Hematopoietic multipotent progenitor cell treated with erythropoietin and hydrocortisone succinate and interleukin-3 and kit ligand, for 6 days (in vitro differentiated cells): ENCODE results near the gene TFAP2A.

ENCODE experiments used
- DNase-seq: peaks from one replicate; pipeline ENCODE4 v3.0.0-alpha.2; 2015

Gene TFAP2A

DNA sequence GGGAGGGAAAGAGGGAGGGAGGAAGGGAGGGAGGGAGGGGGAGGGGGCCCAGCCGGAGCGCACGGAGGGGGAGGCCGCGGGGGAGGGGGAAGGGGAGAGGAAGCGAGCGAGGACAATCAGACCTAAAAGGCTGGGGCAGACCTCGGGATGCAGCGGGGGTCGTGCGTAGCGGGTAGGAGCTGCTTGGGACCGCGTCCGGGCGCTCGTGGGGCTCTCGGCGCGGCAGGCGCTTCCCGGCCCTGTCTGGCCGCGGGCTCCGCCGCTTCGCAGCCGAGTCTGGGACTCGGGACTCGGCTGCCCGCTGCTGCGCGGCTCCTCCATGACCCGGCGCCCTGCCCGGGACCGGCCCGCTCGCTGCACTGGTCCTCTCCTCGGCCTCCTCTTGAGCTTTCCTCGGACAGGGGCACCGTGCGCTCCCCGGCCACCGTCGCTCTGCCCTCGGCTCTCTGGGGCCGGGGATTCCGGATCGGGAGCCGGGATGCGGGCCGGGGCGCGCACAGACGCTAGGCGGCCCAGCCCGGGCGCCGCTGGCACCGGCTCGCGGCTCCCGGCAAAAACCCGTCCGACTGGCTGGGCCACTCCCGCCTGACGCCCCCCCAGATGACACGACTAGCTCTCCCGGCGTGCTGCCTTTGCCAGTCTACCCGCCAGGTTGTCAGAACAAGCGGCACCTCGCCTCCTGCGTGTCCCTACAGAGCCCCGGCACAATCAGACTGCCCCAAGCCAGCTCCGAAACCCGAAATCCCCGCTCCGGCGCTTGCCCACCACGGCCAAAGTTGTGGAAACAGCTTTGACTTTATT lies 2.2 kb downstream of the TFAP2A start:
- no peak for DNase-seq

DNA sequence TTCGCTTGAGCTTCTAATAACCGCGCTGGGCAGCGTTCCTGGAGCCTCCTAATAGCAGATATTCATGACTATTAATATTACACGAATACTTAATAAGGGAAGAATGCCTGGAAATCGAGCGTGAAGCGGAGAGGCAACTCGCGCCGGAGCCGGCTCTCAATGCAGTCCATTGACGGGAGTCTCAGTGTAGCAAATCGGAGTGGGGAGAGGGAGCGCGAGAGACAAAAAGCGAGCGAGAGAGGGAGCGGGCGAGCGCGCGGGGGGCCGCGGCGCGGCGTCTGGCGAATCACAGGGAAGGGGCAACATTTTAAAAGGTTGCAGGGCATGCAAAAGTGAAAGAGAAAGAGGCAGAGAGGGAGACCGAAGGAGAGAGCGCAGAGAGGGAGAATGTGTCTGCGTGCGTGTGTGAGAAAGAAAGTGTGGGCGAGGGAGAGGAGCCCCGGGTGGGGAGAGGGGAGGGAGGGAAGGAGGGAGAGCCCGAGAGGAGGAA lies 2.9 kb downstream of the TFAP2A start:
- peak; percentile 38 for DNase-seq

DNA sequence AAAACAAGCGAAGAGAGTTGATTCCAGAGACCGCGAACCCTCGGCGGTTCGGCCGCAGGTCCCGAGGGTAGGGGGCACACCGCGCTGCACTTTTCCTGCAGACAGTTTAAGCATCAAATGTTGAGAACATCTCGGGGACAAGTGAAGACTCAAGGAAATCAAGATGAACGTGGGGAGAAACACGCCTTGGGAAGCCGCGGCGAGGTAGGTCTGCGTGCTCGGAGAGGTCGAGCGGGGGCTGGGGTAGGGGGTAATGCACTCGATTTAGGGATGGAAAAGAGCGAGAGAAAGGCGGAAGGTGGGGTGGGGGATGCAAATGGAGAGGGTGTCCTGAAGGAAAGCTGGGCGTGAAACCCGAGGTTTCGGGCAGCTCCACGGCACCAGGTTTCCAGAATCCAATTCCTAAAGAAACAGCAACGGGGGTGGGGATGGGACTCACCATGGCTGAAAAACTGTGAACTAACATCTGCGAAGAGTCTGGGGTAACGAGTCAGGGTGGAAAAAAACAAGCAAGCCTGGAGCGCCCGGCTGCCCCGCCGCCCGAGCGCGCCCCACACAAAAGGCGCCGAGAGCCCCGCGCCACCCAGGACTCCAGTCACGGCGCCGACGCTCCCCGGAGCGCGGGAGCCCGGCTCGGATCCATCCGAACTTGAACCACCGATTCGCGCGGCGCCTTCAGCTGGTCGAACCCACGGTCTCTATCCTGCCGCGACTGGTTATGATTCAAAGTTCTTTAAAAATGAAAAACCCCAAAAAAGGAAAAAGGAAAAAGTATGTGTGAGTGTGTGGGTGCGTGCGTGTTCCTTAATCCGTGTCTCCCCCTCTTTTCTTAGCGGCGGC lies 3.5 kb downstream of the TFAP2A start:
- DNase-seq: no peak

DNA sequence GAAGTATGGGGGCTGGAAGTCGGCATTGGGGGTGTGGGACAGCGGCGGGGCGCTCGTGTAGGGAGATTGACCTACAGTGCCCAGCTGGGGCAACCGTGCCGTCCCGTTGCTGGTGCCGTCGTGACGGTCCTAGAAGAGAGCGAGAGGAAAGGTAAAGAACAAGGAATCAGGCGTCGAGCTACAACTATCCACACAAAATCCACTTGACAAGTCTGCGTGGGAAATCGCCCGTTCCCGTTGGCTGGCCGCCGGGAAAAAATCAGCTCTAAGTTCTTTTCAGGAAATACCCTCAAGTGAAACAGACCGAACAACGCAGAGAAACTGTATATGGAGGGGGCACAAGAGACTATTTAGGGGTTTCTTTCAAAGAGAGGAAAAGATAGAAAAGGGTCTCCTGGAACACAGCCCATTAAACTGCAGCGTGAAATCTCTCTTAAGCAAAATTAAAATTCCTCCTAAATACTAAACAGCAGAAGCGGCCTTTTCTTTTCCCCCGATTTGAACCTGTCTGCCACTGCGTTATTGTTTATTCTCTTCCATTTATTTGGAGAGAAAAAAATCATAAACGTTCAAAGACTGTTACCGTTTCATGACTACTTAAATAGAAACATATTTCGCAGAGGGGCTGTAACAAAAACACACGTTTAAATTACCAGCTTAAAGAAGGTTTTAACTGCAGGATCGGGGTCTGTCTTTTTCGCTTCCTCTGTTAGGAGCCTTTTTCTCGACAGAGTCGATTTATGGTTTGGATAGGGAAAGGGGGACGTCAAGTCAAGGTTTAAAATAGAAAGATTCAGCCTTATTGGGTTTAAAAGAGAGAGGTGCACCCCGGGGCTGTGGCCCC lies 4.4 kb downstream of the TFAP2A start:
- no peak for DNase-seq

DNA sequence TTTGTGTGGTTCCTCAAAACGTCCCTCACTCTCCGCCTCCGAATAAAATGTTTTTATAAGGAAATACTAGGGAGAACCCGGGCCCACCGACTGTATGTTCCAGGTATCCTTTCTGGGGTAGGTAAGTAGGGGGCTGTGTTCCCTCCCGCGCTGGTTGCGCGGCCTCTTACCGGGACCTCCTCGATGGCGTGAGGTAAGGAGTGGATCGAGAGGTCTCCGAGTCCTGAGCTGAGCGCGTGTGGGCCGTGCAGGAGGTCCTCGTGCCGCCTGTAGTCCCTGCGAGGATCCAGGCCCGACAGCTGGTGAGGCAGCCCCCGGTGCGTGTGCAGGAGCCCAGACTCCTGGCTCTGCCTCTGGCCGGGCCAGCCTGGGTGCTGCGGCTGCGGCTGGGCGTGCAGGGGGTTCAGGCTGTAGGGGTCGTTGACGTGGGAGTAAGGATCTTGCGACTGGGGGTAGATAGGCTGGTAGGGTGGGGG lies 5.1 kb downstream of the TFAP2A start:
- DNase-seq: no peak

DNA sequence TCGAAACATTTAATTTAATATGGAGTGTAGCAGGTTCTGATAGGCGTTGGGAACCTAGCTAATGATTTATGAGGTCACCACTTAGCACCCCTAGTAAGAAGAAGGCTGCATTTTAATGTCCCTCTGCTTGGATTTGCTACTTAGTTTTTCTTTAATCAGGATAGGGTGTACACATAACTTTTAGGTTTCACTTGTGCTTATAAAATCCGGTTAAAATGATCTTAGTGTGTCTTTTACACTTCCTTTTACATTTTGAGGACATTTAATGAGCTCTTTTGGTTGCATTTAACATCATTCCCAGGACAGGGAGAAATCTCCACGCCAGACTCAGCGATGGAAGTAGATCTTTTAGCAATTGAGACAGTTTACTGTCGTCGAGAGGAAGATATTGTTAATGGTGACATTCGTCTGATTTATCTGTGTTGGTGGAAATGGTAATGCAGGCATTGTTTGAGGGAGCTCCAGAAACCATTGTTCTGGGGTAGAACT lies 5.6 kb downstream of the TFAP2A start:
- DNase-seq: no peak

DNA sequence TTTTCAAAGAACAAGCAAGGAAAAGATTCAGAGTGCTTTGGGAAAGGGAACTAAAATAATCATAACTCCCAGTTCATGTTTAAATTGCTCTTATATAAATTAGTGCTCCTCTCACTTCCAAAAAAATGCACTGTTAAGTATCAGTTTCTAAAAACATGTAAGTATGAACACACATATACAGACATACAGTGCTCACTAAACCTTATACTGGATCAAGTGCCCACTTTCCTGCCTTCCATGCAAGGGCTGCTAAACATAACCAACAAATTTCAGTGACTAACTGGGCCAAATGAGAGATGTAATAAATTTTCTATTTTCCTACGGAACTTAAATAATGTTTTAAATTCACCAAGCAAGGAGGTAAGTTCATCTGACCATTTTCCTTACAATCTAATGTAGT lies 6.4 kb downstream of the TFAP2A start:
- no peak for DNase-seq

DNA sequence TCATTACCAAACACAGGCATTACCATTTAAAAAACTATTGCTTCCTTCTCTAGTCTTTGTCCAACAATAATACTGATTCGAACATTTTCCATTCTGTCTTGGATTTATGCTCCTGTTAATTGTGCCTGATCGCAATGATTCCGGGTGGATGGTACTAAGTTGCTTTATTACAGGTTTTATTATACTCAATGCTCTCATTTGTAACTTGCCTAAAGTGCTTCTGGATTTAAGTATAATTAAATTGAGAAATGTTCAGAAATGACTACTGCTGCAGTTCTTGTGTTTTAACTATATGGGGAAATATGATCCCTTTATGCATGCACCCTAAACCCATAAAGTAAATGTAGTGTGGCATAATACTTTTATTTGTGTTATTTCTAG lies 7.2 kb downstream of the TFAP2A start:
- DNase-seq: no peak

DNA sequence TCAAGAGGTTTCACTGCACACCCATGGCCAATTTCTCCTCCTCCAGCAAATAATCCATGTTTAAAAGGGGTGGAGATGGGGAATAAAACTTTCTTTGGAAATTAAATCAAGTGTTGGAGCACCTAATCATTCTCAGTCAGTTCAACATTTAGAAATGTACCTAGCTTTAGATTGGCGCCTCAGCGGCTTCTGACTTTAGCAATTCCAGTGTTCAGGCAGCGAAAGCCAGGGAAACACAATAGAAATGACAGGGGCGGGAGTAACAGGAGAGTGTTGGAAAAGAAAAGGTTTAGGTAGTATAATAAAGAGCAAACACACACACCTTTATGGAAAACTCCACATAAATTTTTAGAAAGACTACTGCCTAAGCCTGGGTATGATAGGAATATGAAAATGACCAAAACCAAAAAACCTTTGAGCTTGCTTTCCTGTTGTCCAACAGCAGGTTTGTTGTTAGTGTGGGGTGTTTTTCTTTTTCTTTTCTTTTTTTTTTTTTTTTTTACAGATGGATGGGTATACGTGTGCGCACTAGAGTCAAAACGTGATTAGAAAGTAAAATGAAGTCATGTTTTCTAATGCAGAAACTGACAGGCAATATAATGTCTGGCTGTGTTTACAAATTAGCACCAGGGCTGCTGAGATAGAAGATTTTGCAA lies 7.7 kb downstream of the TFAP2A start:
- no peak for DNase-seq

DNA sequence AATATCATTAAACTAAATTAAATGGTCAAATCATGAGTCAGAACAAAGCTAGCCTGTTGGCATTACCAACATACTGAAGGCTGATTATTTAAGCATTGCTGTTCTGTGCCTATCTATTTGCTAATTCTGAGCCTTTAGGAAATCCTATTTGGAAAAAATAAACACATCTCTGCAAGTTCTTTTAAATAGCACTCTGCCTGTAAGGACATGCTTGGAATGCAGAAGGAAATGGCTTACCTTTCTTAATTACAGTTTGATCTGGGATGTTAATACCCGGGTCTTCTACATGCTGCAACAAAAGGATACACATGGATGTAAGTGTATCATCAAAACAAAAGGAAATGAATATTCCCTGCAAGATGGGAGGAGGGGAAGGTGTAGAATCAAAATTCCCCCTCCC lies 8.3 kb downstream of the TFAP2A start:
- DNase-seq: no peak

DNA sequence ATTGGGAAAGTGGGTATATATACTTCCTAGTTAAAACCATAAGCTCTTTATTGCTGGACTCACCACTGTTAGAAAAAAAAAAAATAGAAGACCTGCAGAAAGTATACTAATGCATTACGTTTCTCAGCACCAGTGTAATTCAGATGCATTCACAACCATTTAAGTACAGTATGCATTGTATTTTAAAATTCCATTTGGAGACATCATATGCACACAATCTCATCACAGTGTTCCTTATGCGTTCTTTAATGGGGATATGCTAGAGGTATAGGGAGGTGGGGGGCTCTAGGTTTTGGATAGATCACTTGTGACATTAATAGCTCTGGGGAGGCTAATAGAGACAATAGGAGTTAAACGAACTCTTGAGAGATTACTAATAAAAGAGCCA lies 9.4 kb downstream of the TFAP2A start:
- no peak for DNase-seq

DNA sequence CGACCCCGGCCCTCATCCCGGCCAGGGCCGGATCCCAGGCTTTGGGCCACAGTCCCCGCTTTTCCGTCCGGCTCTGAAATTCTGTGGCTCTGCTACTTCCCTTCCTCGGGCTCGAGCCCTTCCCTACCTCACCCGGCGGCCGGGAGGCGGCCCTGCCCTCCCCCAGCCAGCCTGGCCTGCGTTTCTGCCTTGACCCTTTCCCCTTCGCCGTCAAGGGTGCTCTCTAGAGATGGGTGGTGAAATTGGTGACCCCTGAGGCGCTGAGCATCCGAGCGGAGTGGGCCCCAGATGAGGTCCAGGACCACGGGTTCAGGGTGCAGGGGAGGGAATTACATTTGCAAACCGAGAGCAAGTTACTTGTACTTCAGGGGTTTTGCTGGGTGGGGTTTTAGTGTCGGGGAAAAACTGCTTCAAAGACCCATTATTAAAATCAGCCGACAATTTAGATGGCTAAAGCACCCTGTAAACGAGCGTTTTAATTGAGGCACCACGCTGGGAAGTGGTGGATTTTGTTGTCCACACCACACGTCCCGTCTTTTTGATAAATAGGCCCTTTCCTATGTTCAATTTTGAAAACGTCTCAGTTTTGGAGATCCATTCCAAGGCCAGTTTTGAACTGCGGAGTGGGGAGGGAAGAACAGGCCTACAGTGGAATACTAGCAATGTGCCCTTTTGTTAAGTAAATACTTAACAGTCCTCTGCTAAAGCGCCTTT lies 9.9 kb downstream of the TFAP2A start:
- no peak for DNase-seq

DNA sequence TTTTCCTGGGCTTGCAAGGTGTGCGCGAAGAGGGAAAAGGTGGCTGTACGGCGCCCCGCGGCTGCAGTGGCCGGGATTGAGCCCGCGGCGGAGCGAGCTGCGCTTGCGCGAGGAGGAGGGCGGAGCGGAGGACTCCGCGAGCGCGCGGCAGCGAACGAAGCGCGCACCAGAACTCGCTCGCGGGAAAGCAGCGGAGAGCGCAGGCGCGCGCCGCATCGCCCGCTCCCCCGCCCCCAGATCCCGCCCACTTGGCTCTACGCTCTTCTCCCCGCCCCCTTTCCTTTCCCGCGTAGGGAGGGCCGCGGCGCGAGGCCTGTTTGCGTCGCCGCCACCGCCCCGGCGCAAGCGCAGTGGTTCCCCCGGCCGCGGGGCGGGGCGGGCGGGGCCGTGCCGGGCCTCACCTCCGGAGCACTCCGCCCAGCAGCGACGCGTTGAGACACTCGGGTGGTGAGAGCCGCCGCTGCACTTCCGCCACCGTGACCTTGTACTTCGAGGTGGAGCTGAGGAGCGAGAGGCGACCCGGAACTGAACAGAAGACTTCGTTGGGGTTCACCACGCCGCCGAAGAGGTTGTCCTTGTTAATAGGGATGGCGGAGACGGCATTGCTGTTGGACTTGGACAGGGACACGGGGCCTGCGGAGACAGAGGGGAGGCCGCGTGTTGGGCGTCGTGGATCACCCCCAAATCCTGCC lies 10.6 kb downstream of the TFAP2A start:
- DNase-seq: peak; percentile 97

DNA sequence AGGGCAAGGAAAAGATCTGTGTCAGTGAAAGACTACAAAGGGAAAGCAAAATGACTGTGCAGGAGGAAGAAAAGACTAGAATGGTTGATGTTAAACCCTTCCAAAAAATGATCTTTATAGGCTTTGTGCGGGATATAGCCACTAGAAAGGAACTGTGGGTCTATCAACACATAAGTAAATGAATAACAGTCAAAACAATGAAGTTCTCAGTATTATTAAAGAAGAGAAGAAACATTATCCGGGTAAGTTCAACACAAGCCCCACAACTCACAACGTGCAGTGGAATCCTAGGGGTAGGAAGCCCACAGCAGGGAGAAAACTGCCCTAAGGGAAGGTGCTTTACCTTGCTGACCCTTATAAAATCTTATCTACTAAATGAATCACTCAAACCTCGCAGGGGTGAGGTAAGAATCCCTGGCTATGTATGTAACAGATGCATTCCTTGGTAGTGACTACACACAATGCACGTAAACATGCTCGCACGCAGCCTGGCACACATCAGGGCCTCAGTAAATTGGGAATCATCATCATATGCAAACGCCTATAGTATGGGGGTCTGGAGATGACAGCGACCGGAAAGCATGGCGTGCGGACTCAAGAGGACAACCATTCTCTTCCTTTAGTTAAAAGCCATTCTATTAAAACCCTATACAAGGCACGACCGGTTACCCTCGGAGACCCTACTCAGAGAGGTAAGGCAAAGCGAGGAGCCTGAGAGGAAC lies 11.3 kb downstream of the TFAP2A start:
- DNase-seq: no peak

DNA sequence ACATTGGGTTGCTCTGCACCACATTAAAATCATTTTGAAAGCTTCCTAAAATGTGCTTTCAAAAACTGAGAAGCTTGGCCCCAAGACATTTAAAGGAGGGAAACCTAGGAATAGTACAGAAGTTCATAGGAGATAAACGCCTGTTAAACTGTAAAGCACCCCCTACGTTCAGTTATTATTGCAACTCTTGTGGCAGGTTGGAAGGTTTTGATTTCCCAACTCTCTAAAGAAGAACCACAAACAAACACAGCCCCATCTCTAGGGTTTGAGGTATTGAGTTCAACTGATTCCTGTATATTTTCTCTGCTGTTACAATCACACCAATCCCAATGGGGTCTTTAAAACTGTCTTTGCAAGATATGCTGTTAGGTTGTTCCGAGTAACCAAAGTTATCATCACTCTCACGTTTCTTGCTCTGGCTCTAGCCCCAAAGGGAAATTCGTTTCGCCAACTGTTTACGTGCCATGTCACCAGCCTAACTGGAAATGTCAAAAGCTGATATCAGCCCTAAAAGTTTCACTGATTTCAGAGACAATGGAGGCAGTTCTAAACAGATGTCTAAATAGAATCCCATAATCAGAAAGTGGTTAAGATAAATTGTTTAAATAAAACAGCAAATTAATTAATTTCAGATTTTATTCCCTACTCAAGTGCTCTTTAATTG lies 12.1 kb downstream of the TFAP2A start:
- peak; percentile 19 for DNase-seq

DNA sequence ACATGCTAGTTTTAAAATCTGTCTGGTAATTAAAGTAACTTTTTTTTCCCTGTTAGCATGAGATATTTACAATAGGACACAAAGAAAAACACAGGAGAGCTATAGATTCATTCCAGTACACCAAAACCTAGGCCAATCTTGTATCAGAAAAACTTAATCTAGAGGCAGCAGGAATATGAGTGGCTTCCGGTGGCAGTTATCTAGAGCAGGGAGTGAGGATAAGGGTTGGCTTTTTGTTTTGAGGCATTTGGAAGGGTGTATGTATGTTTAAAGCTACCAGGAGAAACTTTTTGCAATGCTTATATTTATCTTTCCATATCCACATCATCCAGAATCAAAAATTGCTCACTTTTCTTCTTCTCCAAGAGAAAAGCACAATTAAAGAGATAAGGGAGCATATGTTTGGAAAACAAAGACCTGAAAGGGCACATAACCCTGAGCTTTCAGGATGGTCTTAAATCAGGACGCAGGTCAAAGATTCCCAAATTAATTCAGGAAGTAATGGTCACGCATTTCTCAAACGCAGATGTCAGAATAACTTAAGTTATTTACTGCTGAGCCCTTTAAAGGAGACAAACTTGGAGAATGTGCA lies 13.1 kb downstream of the TFAP2A start:
- DNase-seq: peak; percentile 60

DNA sequence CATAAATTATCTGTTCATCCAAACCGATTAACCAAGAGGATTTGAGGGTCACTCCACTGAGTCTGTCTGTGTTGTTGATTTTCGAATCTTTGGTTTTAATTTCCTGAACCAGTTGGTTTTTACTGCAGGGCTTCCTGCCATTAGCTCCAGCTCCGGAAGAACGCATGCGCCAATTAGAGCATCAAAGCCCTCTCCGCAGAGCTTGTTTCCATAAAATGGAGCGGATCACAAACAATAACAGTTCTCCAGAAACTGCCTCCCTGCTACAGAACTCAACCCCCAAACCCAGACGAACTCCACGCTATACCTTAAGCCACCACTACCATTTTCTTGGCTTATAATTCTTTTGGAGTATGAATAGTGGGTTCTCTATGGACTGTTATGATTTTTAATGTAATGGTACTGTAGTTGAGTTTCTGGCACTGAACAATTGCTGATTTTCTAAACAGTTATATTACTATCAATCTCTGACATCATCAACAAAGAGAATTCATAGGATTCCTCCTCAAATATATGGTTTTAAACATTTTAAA lies 13.8 kb downstream of the TFAP2A start:
- no peak for DNase-seq

DNA sequence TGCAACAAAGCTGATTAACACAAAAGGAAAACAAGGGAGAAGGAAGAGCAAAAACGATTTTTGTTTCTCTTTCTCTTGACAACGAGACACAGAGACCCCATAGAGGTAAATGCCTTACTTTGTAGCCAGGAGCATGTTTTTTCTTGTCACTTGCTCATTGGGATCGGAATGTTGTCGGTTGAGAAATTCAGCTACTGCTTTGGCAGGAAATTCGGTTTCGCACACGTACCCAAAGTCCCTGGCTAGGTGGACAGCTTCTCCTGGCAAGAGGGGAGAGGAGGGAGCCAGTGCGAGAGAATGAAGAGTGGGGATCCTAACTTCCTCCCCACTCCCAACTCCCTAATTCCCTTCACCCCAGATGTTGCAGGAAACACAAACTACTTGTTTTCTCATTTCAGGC lies 14.5 kb downstream of the TFAP2A start:
- no peak for DNase-seq

DNA sequence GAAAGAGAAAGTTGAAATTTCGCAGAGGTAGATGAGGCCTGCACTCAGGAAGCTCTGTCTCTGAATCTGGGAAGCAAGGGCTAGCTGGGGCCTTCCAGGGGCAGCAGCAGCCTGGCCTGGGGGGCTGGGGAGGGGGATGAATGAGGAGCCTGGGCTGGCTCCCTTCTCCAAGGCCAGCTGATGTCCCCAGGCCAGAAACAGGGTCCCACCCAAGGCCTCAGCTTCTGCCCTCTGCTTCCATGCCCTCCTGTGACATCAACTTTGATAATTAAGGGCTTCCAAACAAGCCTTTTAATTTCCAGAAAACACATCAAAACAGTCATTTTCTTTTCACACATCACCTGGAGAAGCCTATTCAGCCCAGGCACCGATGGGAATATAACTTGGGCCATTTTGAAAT lies 15.4 kb downstream of the TFAP2A start:
- DNase-seq: no peak
